ENCODE measurements around the gene LAD1.

The LAD1 gene

DNA sequence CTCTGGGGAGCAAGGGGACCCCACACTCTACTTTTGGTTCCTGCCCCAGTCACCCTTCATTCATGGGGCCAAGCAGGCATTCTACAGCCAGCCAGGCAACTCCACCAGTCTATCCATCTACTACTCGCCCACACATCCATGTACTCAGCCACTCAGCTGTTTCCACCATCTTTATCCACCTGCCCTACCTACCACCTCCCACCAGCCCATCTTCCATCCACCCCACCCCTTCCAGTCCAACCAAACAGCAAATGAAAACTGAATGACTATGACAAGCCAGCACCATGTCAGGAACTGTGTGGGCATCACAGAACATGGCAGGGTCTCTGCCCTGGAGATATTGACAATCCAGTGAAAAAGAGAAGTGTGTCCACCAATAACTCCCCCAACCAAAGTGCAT lies 7.9 kb downstream of the LAD1 start:
- DNase-seq: no peak

DNA sequence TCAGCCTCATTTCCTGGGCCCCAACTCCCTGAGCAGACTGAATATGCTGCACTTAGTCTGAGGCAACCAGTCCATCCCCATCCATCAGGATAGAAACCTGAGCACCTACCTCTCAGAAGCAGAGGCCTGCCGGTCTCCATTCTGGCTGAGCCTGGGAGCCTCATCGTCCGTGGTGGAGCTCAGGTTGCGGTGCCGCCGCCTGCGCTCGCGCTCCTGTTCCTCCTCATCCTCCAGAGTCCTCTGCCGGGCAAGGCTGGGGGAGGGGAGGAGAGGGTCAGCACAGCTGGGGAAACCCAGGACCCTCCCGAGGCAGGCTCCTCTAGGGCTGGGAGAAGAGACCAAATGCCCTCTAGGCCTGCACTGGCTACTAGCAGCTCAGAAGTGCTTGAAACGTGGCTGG lies 10.1 kb downstream of the LAD1 start:
- no peak for DNase-seq

DNA sequence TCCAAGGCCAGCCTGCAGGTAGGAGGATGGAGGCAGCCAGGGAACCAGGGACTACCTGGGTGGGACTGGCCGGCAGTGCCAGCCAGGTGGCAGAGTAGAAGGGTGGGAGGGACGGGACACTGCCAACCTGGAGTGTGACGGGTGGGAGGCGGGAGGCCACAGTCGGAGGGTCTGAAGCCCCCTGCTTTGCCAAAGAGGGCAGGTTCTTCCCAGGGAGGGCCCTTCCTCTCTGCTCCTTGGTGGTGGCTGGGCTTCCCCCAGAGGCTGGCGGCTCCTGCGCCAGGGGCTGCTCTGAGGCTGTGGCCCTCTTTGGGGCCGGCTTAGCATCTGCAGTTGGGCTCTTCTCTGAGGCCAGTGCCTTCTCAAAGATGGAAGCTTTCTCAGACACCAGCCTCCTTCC lies 12.9 kb downstream of the LAD1 start:
- DNase-seq: no peak

DNA sequence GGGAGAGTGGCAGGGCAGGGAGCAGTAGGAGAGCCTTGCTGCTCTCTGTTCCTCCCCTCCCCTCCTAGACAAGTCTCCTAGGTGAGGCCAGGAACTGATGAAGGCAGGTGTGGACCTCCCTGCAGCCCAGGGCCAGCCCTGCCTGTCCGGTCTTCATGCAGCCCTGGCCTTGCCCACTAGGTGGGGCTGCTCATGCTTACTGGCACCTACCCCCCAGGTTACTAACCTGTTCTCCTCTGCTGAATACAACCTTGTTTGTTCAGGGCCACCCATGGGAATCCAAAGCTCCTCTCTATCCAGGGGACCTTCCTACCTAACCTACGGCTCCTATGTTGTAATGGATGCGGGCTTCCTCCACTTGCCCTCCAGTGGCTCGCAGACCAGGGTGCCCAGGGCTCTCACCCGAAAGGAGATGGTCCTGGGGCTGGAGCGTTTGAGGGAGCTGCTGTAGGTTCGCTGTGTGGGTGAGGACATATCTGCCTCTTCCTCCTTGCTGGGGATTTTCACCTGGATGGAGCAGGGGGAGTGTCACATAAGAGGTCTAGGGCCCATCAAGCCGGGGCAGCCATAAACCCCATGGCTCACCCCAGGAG lies 13.7 kb downstream of the LAD1 start:
- DNase-seq: peak; percentile 42

DNA sequence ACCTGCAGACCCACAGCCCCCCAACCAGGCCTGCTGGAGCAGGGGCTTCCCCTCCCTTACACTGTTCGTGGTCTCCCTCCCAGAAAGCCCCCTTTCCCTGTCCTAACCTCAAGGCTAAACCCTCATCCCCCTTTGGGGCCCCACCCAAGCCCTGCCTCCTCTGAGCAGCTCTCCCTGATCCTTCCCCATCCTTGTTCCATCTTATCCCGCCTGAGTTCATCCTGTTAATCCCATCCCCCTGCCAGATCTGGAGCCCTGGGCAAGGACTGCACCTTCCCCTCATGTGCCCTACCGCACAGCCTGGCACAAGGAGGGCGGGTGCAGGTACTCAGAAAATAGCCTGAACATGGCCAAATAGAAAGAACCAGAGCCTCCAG lies 14.7 kb downstream of the LAD1 start:
- peak; percentile 94 for DNase-seq

DNA sequence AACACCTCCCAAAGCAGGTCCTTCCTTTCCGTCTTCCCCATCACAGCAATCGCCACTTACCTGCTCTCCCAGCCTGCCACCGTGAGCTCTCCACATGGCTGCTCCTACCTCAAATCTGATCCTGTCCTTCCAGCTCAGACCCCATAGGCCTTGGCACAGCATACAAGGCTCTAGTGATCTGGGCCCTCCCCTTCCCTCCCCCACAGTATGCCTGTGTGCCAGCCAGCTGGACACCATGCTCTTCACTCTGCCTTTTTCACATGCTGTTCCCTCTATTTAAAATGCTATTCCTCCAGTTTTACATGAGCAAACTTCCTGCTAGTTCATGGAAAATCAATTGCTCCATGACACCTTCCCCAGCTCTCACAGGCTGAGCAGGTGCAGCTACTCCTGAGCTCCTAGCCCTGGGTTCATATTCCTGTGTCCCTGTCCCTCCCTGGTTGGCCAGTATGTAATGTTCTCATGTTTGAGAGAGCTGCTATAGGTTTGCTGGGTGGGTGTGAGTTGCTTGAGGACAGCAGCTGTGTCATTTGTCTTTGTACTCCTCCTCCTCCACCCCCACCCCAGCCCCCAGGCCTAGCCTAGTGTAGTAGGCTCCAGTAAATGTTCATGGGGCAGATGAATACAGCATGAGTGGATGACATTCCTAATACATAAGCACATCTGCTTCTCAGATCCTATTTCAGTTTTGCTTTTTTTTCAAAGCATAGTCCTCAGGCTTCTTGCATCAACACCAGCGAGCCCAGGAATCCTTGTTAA lies 15.3 kb downstream of the LAD1 start:
- peak; percentile 99 for DNase-seq

DNA sequence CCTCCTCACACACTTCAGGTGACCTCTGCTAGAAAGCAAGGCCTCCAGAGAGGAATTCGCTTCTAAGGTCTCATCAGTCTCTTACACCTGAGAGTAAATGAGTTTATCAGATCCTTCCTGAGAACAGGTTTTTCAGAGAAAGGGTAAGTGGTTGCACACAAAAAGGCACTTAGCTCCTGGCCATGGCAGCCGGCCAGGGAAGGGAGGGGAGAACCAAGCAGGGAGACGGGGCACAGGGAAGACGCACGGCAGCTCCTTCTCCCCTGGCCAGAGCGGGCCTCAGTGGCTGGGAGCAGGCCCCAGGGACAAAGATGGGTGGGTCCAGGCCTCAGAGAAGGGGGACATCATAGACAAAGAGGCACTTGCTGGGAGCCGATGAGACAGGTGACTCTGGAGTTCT lies 18.0 kb downstream of the LAD1 start:
- peak; percentile 49 for DNase-seq

DNA sequence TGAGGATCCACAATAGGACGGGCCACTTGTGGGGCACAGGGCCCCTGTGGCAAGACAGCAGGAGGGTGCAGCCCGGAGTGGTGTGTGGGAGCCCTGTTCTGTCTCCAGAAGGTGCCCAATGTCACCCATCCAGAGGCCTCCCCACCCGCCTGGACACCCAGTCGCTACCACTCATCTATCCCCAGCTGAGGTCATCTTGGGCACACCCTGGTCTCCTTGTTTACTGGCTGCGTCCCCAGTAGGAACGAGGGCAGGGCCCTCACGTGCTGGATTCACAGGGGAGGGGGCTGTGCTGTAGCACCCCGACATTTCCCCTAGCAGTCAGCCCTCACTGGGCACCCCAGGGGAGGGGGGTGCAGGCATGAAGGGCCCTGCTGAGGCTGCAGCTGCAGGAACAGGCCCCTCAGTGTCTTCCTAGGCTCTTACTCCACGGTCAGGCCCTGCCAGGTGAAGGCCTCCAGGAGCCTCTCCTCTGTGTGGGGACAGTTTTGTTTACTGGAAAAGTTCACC lies 19.3 kb downstream of the LAD1 start:
- no peak for DNase-seq

DNA sequence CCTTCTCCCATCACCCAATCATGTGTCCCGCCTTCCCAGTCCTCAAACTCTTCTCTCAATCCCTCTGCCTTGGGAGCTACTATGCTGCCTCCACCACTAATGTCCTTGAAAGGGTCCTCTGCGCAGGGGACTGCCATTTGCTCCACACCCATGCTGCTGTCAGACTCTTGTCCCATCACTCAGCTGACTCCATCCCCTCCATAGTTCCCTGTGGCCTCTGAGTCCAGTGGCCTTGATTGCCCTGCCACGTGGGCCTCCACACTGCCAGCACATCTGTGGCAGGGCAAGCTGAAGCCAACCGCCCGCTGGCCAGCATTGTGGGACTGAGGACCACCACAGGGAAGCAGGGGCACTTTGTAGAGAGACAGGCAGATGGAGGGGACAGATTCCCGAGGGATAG lies 20.3 kb downstream of the LAD1 start:
- DNase-seq: no peak

DNA sequence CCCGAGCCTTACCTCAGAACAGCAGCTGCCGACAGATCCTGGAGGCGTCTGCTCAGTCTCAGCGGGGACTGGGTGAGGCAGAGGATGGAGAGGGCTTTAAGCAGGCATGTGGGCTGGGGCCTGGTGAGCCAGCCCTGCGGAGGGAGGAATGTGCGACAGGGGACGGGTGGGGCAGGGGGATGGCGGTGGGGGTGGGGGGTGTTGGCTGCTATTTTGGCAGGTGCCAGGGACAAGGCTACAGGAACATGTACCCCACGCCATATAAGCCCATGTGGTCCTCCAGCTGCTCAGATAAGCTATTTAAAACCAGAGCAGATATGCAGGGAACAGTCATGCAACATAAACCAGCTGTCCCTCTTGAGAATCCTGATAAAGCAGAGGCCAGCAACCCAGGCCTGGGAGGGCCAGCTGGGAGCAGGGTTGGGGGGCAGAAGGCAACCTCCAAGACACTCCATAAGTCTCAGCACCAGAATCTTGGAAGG lies 21.5 kb downstream of the LAD1 start, which contains the start of gene TNNT2:
TNNT2 (minus strand) TSS at position 70 of the 482 bp plus-strand sequence. CDS start 4,426 bp downstream, outside the sequence.
- DNase-seq: peak; percentile 86

DNA sequence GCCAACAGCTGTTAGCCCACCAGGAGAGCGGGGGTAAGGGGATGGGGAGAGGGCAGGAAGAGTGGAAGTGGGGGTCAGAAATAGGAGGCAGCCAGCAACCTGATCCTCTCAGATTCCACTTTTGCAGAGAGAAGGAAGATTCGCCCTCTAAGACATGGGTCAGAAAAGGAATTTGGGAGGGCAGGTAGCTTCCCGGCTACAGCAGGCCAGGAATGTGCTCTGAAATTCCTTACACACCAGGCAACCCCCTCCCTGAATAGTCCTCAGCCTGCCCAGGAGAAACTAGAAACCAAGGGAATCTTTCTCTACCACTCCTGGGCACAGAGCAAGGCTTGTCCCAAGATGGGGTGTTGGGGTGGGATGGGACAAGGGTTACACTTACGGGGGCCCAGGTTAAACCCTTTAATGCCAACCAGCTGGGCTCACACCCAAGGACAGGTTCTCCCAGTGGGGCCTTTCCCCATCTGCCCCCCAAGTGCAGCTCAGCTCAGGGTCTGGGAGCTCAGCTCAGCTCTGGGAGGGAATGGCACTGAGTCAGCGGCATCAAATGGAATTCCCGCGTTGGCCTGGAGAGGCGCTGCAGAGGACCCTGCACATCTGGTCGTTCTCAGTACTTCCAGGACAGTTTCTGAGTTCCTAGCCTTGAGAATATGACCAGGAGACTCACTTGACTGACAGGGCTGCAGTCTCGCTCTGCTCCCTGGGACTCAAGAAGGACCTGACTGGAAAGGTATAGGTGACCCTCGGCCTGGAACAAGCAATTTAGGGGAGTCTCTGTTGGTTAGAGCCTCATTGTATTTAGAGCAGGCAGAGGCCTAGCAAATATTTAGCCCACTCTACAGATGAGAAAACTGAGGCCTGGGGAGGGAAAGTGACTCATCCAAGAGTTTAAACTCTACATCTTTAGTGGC lies 22.4 kb downstream of the LAD1 start:
- DNase-seq: peak; percentile 41

DNA sequence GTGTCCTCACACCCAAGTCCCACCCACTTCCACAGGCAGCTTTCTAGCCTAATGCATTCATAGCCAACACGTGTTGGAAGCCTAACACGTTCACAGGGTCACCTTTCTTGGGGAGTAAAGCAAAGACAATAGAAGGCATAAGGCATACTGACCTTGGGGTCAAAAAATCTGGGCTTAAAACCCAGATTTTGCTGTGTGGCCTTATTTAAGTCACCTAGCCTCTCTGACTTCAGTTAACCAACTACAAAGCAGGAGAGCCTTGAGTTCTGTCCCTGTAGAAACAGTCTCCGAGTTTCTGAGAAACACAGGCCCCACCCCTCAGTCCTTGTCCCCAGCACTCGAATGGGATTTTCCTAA lies 23.0 kb downstream of the LAD1 start:
- DNase-seq: no peak

DNA sequence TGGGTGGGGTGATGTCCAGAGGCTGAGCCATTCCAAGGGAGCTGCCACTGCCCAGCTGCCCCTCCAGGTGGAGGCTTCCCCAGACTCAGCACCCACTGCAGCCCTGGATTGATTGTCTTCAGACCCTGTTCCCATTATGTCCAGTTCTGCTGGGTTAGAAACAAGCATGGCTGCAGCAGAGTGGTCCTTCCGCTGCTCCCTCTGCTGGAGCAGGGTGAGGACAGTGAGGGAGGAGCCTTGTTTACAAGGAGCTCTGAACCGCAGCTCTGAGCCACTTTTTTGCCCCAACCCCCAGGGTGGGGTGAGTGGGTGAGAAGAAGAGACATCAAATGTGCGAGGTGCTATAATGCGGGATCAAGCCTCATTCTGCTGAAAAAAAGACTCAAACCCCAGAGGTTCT lies 24.0 kb downstream of the LAD1 start:
- no peak for DNase-seq

DNA sequence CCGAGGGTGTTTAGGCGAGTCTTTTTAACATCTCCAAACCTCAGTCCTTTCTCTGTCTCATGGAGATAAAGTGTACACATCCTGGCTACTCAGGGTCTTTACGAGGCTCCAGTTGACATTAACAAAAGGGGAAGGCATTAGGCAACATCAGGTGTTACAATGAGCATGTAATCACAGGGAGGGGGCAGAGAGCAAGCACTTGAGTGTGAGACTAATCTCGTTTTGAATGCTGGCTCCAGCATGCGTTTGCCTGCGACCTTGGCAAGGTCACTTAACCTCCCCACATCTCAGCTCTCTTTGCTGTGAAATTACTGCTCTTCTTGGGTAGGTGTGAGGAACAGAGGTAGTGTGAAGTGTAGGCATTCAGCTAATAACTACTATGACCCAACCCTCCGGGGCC lies 24.8 kb downstream of the LAD1 start:
- peak; percentile 43 for DNase-seq

DNA sequence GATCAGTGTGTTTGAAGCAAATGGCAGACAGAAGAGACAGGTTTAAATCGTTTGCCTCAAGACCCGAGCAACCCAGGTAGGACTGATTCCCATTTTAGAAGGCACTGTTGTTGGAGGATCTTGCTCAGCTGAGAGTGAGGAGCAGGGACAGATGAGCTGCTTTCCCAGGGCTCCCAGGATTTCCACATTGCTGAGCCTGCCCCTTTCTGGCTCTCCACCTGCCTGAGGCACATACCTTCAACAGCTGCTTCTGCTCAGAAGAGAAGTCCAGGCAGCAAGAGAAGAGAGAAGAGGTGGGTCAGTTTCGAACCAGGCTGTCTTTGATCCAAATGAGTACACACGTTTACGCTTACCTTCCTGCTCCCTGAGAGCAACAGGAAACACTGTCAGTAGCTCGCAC lies 27.3 kb downstream of the LAD1 start:
- DNase-seq: no peak

DNA sequence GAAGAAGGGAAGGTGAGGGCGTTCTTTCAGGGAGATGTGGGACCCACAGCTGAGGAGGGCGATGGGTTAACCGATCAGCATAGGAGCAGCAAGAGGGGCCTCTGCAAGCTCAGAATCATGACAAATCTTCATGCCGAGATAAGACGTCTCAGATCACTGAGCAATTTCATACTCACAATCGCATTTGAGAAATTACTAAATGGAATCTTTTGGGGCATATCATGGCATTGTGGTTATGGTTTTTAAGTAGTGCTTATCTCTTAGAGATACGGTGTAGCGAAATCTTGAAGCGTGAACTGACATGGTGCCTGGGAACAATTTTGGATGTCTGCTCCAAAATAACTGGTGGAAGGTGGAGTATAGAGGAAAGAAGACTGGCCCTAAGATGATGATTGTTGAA lies 27.8 kb downstream of the LAD1 start:
- no peak for DNase-seq

DNA sequence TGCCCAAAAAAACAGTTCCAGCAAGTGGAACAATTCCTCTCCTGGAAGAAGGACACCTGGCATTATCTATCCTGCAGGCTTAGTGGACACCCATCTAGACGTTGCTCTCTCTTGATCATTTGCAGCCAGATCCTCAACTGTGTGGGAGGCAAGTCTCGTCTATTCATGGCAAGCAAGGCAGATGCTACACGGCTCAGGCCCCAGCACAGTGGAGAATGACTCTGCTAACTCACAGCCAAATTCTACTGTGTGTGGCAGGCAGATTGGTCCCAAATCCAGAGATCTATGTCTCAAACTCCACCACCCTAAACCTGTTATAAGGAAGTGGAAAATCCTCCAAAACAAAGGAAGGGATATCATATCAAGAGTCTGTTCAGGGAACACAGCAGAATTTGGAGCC lies 28.6 kb downstream of the LAD1 start:
- no peak for DNase-seq

DNA sequence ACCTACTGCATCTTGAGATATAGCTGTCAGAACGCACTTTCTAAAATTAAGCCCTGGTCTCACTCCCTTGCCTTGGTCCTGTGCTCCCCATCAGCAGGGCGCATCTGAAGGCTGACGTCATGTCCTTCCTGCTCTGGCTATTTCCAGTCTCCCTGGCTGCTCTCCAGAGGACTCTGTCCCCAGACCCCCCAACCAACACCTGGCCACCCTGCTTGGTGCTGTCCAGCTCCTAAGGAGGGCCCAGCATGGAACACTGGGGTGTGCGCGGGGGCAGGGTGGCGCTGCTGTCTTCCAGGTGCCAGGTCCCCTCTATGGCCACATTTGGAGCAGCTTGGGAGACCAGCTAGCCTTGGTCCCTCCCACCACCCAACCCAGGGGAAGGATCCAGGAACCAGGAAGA lies 29.9 kb downstream of the LAD1 start:
- no peak for DNase-seq

DNA sequence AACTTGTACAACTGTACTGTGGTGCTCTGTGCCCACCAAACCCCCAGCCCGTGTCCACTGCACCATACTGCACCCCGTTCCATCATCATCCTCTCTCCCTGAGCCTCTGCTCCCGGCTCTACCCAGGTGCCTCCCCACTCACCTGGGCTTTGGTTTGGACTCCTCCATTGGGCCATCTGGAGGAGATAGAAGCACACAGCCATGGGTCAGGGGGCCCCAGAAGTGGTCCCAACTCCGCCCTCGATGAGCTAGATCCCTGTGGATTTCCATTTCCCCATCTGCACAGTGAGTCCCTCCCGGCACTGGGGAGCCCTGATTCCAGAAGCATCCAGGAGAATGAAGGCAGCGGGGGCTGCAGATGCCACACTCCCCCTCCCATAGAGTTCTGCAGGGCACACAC lies 32.4 kb downstream of the LAD1 start:
- DNase-seq: no peak

DNA sequence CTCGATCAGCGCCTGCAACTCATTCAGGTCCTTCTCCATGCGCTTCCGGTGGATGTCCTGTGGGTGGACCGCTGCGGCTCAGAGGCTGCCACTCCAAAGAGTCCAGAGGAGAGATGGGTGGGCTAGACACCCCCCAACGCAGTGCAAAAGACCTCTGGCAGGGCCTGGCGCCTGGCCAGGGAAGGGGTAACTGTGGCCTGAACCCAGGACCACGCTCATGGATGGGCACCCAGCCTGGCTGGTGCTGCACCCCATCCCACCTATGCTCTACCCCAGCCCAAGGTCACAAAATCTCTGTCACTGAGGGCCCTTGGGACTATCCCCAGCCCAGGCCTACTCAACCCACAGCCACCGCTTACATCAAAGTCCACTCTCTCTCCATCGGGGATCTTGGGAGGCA lies 33.9 kb downstream of the LAD1 start:
- no peak for DNase-seq

DNA sequence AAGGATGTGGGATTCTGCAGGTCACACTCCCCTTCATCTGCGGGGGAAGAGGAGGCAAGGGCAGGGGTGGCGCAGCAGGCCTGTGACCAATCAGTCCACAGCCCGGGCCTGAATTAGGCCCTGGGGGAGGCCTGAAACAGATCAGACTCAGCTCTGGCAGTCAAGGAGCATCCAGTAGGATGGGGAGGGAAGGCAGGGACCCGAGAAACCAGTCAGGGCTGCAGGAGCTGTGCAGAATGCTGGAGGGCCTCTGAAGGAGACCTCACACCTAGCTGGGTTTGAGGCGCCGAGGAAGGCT lies 34.4 kb downstream of the LAD1 start:
- DNase-seq: no peak

DNA sequence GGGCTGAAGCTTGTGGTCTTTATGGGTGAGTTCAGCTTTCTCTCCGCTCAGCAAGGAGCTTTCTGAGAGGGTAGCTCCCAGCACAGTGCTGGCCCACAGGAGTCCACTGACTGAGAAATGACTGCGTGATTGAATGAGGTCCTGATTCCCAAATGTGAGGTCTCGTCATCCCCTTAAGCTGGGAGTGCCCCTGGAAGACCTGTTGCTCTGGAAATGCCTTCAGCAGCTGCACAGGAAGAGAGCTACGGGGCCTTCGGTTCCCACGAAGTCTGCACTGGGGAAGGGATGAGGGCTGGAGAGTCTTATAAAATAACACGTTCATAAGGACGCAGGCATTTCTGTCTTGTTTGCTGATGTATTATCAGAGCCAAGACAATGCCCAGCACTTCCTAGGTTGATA lies 35.7 kb downstream of the LAD1 start:
- no peak for DNase-seq

DNA sequence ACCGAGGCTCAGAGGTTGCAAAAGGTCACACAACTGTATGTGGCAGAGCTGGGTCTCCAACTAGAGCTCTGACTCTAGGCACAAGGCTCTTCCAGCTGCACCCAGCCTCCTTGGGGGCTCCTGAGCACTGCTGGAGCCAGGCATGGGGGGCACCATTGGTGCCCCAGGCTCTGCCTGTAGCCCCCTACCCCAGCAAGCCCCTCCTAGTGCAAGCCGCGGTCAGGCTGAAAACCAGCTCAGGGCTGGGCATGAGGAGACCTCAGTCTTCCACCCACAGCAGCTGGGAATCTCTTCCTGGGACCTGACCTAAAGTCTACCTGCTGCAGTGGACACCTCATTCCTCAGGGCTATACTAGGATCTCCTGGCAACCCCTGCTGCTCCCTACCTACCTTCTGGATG lies 36.2 kb downstream of the LAD1 start:
- no peak for DNase-seq

All from NCI-H2171 treated with DMSO at 0.1 percent for 48 hours (cell line).